Stimulated activated naive CD8-positive, alpha-beta T cell treated with anti-CD3 and anti-CD28 coated beads, Interleukin-15, amount 100 ng/mL, for 72 hours (primary cell): Measurements from ENCODE around the gene OR5K4.
"Not testable (repeated sequence)": the region's sequence is repeated elsewhere in the genome, so short reads cannot be mapped to it uniquely, and the experiment has no call there.

Source experiments
- ATAC-seq: fragments of 150-1000 bp; cut with Tn5 transposase; 2 replicates; pipeline ENCODE4 v1.10.0; 2021; ENCODE audit warnings: mild to moderate bottlenecking, moderate library complexity
- DNase-seq, 2 donors: peaks; one replicate each; pipeline ENCODE4 v3.0.0; 2021 to 2022
- H3K27ac Mint-ChIP-seq, 2 donors: one replicate each; pipeline ENCODE4 v1.8.0; 2022; ENCODE audit warnings: mild to moderate bottlenecking in 2 of 2, mixed read lengths in 2 of 2, moderate library complexity in 2 of 2
- H3K27me3 Mint-ChIP-seq: one replicate; pipeline ENCODE4 v1.8.0; 2022; ENCODE audit warnings: mixed read lengths
- H3K4me1 Mint-ChIP-seq: one replicate; pipeline ENCODE4 v1.8.0; 2022; ENCODE audit warnings: mild to moderate bottlenecking, mixed read lengths
- H3K4me3 Mint-ChIP-seq, 2 donors: one replicate each; pipeline ENCODE4 v1.8.0; 2022; ENCODE audit warnings: mild to moderate bottlenecking in 2 of 2, mixed read lengths in 2 of 2, moderate library complexity in 1 of 2
- H3K9me3 Mint-ChIP-seq, 2 donors: one replicate each; pipeline ENCODE4 v1.8.0; 2022; ENCODE audit warnings: mixed read lengths in 2 of 2

OR5K4 gene

DNA sequence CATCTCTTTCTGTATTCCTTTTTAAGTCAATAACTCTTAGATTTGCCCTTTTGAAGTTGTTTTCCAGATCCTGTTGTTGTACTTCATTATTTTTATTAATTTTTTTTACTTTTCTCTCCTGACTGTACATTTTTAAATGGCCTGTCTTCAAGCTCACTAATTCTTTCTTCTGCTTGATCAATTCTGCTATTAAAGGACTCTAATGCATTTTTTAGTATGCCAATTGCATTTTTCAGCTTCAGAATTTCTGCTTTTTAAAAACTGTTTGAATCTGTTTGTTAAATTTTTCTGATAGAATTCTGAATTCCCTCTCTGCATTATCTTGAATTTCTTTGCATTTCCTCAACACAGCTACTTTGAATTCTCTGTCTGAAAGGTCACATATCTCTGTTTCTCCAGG lies 5.6 kb downstream of the OR5K4 start:
- no peak for ATAC-seq
- DNase-seq = no peak
- no peak overlapping the region for H3K4me3 Mint-ChIP-seq
- H3K27me3 Mint-ChIP-seq = no peaks in the 10 kb centered on the region
- no peak overlapping the region for H3K27ac Mint-ChIP-seq
- peaks cover 13% of the 10 kb centered on the region for H3K4me1 Mint-ChIP-seq
- peaks cover 19 to 28% of the 10 kb centered on the region in 2 donors for H3K9me3 Mint-ChIP-seq

DNA sequence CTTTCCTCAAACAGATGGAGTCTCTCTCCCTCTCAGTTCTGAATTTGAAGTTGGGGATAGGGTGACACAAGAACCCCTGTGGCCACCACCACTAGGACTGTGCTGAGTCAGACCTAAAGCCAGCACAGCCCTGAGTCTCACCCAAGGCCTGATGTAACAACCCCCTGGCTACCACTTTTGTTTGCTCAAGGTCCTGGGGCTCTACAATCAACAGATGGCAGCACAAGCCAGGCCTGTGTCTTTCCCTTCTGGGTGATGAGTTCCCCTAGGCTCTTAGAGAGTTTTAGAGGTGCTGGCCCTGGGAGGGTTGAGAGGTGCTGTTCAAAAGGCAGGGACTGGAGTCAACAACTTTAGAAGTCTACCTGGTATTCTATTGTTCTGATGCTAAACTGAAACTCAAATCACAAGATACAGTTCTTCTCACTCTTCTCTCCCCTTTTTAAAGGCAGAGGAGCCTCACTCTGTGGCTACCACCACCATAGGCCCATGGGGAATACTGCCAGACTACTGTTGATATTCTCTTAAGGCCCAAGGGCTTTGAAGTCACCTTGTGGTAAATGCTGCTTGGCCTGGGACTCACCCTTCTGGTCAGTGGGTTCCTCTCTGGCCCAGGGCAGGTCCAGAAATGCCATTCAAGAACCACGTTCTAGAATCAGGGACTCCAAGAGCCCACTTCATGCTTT lies 6.5 kb downstream of the OR5K4 start:
- ATAC-seq (peak; percentile 85), DNase-seq (peak in 1 of 2 donors; percentile 45)
- peaks cover 19 to 28% of the 10 kb centered on the region in 2 donors for H3K9me3 Mint-ChIP-seq
- H3K27ac Mint-ChIP-seq = peak overlapping the region in 1 of 2 donors; percentile 46
- H3K4me1 Mint-ChIP-seq = peaks cover 13% of the 10 kb centered on the region
- H3K4me3 Mint-ChIP-seq = no peak overlapping the region
- no peaks in the 10 kb centered on the region for H3K27me3 Mint-ChIP-seq

DNA sequence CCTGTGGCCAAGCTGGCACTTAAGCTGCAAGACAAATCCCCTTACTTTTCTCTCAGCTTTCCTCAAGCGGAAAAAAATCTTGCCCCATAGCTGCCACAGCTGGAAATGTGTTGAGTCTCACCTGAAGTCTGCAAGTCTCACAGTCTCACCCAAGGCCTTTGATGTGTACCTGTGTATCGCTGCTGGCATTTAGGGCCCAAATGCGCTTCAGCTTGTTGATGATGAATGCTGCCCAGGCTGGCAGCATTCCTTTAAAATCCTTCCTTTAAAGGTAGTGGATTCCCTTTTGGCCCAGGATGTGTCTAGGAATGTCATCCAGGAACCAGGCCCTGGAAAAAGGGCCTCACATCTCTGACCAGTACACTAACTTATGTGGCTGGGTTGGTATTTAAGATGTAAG lies 7.0 kb downstream of the OR5K4 start:
- Mint-ChIP-seq H3K27ac (peak overlapping the region in 1 of 2 donors; percentile 19), H3K4me3 (no peak overlapping the region), H3K9me3 (peaks cover 19 to 28% of the 10 kb centered on the region in 2 donors), H3K4me1 (peaks cover 13% of the 10 kb centered on the region), H3K27me3 (no peaks in the 10 kb centered on the region)
- ATAC-seq (no peak), DNase-seq (no peak)

DNA sequence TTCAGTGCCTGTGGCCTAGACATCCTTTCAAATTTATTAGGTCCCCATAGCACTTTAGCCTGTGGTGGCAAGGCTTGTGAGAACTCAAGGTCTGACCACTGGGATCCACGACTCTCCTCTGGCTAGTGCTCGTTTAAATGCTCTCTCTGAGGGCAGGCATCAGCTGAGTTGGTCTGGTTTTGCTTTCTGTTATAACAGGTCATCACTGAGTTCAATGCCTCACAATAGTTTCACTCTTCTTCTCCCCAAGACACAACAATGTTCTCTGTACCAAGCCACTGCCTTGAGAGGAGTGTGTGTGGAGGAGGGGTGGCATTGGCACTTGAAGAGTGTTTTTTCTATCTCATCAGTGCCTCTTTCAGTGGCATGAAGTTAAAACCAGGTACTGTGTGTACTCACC lies 7.6 kb downstream of the OR5K4 start:
- peaks cover 13% of the 10 kb centered on the region for H3K4me1 Mint-ChIP-seq
- H3K9me3 Mint-ChIP-seq = peaks cover 19 to 28% of the 10 kb centered on the region in 2 donors
- H3K27ac Mint-ChIP-seq = peak overlapping the region in 1 of 2 donors; percentile 51
- ATAC-seq (no peak), DNase-seq (no peak)
- H3K27me3 Mint-ChIP-seq = no peaks in the 10 kb centered on the region
- no peak overlapping the region for H3K4me3 Mint-ChIP-seq

DNA sequence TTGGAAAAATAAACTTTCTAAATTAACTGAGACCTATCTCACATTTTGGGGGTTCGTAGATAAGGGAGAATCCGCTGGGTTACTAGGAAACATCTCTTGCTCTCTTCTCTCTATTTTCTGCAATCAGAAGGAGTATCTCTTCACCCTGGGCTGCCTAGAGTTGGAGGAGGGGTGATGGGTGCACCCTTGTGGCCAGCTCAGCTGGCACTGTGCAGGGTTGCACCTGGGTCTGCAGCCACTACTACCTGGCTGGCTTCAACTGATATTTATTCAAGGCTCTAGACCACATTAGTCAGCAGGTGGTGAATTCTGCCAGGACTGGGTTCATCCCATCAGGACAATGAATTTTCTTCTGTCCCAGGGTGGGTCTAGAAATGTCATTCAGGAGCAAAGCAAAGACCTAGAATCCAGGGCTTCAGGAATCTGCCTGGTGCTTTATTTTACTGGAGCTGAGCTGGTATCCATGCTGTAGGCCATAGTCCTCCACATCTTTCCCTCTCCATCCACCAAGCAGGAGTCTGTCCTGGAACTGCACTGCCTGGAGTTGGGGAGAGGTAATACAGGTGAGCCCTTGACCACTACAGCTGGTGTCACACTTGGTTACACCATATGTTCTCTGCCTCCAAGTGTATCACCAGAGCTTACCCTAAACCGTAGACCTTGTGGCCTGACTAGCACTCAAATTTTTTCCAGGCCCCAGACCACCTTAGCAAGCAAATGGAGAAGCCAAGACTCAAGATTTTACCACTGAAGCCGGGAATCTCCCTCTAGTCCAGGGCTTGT lies 14.0 kb downstream of the OR5K4 start:
- ATAC-seq = no peak
- no peak overlapping the region for H3K27ac Mint-ChIP-seq
- peaks cover 16% of the 10 kb centered on the region for H3K27me3 Mint-ChIP-seq
- peaks cover 6% of the 10 kb centered on the region for H3K4me1 Mint-ChIP-seq
- no peak for DNase-seq
- no peak overlapping the region for H3K4me3 Mint-ChIP-seq
- peaks cover under 1 to 7% of the 10 kb centered on the region in 2 donors for H3K9me3 Mint-ChIP-seq

DNA sequence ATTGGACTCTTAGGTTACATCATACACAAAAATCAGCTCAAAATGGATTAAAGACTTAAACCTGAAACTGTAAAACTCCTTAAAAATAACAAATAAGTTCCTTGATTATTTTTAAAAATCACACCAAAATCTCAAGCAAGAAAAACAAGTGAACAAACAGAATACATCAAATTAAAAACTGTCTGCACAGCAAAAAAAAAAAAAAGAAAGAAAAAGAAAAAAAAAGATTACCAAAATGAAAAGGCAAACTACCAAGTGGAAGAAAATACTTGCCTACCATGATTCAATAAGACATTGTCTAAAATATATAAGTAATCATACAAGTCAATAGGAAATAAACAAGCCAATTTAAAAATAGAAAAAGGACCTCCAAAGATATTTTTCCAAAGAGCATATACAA lies 17.5 kb downstream of the OR5K4 start:
- H3K9me3 Mint-ChIP-seq = peaks cover 0 to 7% of the 10 kb centered on the region in 2 donors
- peaks cover 6% of the 10 kb centered on the region for H3K4me1 Mint-ChIP-seq
- ATAC-seq = no peak
- H3K27ac Mint-ChIP-seq = no peak overlapping the region
- DNase-seq = no peak
- H3K27me3 Mint-ChIP-seq = peaks cover 16% of the 10 kb centered on the region
- H3K4me3 Mint-ChIP-seq = no peak overlapping the region

DNA sequence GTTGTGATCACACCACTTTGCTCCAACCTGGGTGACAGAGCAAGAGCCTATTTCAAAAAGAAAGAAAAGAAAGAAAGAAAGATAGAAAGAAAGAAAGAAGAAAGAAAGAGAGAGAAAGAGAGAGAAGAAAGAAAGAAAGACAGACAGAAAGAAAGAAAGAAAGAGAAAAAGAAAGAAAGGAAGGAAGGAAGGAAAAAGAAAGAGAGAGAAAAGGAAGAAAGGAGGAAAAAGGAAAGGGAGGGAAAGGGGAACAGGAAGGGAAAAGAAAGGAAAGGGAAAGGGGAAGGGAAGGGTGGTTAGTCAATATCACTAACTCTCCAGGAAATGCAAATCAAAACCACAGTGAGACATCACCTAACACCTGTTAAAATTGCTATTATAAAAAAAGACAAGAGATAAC lies 18.2 kb downstream of the OR5K4 start:
- ATAC-seq (no peak), DNase-seq (no peak)
- no peak overlapping the region for H3K4me3 Mint-ChIP-seq
- peaks cover 0 to 7% of the 10 kb centered on the region in 2 donors for H3K9me3 Mint-ChIP-seq
- H3K27ac Mint-ChIP-seq = peak overlapping the region; percentile 2 to 40
- peaks cover 16% of the 10 kb centered on the region for H3K27me3 Mint-ChIP-seq
- H3K4me1 Mint-ChIP-seq = peaks cover 6% of the 10 kb centered on the region

DNA sequence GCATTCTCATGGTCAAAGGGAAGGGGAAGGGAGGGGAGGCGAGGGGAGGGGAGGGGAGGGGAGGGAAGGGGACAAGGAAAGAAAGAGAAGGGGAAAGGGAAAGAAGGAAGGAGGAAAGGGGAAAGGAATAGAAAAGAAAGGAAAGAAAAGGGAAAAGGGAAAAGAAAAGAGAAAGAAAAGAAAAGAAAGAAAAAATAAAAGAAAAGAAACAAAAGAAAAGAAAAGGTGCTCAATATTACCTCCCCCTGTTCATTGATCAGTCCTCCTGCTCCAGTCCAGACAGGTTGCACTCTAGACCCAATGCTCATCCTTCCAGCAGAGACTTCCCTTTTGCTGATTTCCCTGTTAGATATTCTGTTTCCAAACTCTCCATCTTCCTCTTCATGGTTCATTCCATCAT lies 18.8 kb downstream of the OR5K4 start:
- ATAC-seq (no peak), DNase-seq (no peak)
- Mint-ChIP-seq H3K9me3 (peaks cover 0 to 3% of the 10 kb centered on the region in 2 donors), H3K4me1 (peaks cover 6% of the 10 kb centered on the region), H3K4me3 (no peak overlapping the region), H3K27ac (no peak overlapping the region), H3K27me3 (peaks cover 12% of the 10 kb centered on the region)

DNA sequence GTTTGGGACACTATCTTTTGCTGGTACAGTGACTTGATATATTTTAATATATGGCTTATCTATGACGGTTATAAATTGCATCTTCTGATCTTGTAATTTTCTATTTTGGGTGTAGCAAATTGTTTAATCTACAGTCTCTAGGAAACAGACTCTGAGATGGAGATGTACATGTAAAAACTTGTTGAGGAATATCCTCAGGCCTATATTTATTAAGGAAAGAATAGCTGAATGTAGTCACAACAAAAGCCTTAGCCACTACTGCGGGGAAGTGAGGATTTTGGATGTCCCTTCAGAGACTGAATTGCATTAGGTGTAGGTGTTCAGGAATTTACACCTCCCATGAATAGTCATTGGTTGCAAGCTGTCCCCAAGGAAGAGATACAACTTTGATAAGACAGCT lies 23.0 kb downstream of the OR5K4 start:
- DNase-seq = no peak
- H3K27me3 Mint-ChIP-seq = peaks cover 5% of the 10 kb centered on the region
- H3K4me3 Mint-ChIP-seq = no peak overlapping the region
- no peak for ATAC-seq
- H3K9me3 Mint-ChIP-seq = no peaks in the 10 kb centered on the region
- no peak overlapping the region for H3K27ac Mint-ChIP-seq
- peaks cover 4% of the 10 kb centered on the region for H3K4me1 Mint-ChIP-seq

DNA sequence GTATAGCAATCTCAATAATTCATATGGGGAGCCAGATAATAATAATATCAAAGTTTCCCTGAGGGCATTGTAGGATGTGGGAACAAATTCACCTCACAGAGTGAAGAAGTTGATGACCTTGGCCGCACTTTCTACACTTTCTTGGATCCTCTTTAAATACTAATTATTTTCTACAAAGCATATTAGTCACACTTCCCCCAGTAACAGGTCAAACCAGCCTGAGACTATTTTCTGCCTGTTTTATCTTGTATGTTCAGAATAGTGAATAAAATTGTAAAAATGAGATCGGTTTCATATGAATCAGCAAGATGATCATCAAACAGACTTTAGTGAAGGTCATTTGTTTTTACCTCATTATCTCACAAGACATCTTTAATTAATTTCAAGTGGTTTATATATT lies 34.5 kb downstream of the OR5K4 start:
- Mint-ChIP-seq H3K27ac (no peak overlapping the region), H3K4me1 (no peaks in the 10 kb centered on the region), H3K4me3 (no peak overlapping the region), H3K27me3 (peaks cover 19% of the 10 kb centered on the region), H3K9me3 (no peaks in the 10 kb centered on the region)
- ATAC-seq = no peak
- no peak for DNase-seq

DNA sequence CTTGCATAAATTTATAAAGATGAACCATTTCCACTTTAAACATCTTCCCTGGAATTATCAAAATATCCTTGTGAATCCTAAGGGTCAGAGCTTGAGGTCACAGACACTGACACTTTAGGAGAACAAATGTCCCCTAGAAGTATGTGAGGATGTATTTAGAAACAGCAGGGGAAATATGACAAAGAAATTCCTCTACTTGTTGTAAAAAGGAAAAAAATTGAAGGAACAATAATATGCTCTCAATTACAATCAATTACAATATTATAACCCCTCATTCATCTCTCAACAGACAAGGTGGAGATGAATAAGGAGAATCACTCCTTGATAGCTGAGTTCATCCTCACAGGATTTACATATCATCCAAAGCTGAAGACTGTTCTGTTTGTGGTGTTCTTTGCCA lies 36.7 kb downstream of the OR5K4 start, which contains the start of gene OR5K3:
Gene OR5K3, plus strand, starts transcription at position 301 of the 400 bp plus-strand sequence. Its CDS starts 0 bp downstream, at position 301.
- DNase-seq (no peak), ATAC-seq (no peak)
- Mint-ChIP-seq H3K9me3 (no peaks in the 10 kb centered on the region), H3K27me3 (peaks cover 25% of the 10 kb centered on the region), H3K4me1 (no peaks in the 10 kb centered on the region), H3K4me3 (no peak within 1 kb of the TSS), H3K27ac (peak within 1 kb of the TSS in 1 of 2 donors; percentile 23)

DNA sequence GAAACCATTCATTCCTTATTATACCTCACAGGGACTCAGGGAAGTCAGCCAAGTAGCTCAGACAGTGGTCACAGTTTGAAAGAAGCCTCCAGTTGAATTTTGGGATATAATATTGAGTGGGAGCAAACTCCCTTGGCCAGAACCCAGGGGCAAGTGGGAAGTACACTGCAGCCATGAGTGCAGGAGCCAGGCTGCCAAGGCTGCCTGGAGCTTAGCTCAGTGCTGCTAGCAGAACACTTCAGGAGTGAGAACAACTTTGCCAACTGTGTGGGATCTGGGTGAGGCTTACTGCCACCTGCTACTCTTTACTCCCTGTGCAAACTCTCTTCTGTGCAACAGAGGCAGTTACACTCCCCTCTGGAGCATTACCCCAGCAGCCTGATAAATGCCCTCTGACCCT lies 41.4 kb downstream of the OR5K4 start:
- Mint-ChIP-seq H3K9me3 (peaks cover 13 to 22% of the 10 kb centered on the region in 2 donors), H3K27me3 (peaks cover 23% of the 10 kb centered on the region), H3K27ac (no peak overlapping the region), H3K4me1 (peaks cover 4% of the 10 kb centered on the region), H3K4me3 (no peak overlapping the region)
- ATAC-seq (no peak), DNase-seq (no peak)

DNA sequence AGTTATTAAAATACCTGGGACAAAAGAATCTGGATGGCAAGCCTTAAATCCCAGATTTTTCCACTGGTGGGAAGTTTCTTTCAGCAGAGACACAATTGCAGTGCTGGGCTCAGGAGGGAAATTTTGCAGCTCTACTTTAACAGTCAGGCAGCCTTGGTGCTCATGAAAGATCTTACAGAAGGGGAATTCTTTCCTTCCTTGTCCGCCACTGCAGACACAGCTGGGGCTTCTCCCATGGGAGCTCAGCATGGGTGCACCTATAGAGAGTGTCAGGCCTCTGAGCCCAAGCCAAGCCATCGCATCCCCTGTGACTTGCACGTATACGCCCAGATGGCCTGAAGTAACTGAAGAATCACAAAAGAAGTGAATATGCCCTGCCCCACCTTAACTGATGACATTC lies 42.8 kb downstream of the OR5K4 start:
- DNase-seq, H3K27ac Mint-ChIP-seq, ATAC-seq, H3K4me3 Mint-ChIP-seq: not testable (repeated sequence)
- H3K9me3 Mint-ChIP-seq = peaks cover 23 to 36% of the 10 kb centered on the region in 2 donors
- H3K27me3 Mint-ChIP-seq = peaks cover 13% of the 10 kb centered on the region
- H3K4me1 Mint-ChIP-seq = peaks cover 12% of the 10 kb centered on the region

DNA sequence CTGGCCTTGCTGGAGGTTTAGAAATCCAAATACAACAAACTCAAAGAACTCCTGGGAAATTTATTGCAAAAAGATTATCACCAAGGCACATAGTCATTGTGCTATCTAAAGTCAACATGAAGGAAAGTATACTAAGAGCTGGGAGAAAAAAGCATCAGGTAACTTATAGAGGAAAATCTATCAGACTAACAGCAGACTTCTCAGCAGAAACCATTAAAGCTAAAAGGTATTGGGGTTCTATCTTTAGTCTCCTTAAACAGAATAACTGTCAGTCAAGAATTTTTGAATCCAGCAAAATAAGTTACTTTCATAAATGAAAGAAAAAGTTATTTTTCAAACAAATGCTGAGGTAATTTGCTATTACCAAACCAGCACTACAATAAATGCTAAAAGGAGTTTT lies 44.9 kb downstream of the OR5K4 start:
- Mint-ChIP-seq H3K9me3 (peaks cover 38 to 54% of the 10 kb centered on the region in 2 donors), H3K4me1 (peaks cover 12% of the 10 kb centered on the region), H3K4me3 (no peak overlapping the region), H3K27ac (no peak overlapping the region), H3K27me3 (peaks cover 13% of the 10 kb centered on the region)
- no peak for DNase-seq
- ATAC-seq = no peak

DNA sequence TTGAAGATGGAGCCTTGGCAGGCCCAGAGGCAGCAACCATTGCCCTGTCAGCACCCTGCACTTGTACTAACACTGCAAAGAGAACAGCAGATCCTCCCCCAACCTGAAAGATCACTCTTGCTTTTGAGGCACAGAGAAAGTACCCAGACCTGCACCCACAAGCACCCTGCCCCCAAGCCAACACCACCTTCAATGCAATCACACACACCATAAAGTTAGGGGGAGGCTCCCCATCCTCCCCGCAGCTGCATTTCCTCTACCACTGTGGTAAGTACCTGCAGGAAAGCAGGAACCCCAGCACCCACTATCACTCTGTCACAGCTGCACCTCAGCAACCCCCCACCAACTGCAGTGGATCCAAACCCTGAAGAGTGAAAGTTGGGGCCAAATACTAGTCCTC lies 48.9 kb downstream of the OR5K4 start:
- Mint-ChIP-seq H3K9me3 (peaks cover 65 to 78% of the 10 kb centered on the region in 2 donors), H3K27me3 (no peaks in the 10 kb centered on the region), H3K4me1 (peaks cover 12% of the 10 kb centered on the region), H3K27ac (no peak overlapping the region), H3K4me3 (no peak overlapping the region)
- DNase-seq (no peak), ATAC-seq (no peak)

DNA sequence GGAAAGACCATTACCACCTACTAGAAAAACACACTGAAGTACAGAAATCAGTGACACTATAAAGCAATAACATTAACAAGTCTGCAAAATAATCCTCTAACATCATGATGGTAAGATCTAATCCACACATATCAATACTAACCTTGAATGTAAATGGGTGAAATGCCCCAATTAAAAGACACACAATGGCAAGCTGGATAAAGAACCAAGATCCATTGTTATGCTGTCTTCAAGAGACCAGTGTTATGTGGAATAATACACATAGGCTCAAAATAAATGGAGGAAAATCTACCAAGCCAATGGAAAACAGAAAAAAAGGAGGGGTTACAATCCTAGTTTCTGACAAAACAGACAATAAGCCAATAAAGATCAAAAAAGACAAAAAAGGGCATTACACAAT lies 50.4 kb downstream of the OR5K4 start:
- DNase-seq = no peak
- Mint-ChIP-seq H3K27me3 (no peaks in the 10 kb centered on the region), H3K4me1 (peaks cover 12% of the 10 kb centered on the region), H3K4me3 (no peak overlapping the region), H3K9me3 (peaks cover 64 to 78% of the 10 kb centered on the region in 2 donors), H3K27ac (no peak overlapping the region)
- ATAC-seq = no peak
